Keratinocyte (primary cell): ENCODE results near the gene FAM186B. TPM values are rescaled to one million over a fixed set of nuclear protein-coding genes. Genes with fewer than 3 reads are reported as not detected.

Experiments used
- DNase-seq: peaks from one replicate; pipeline ENCODE4 v3.0.0-alpha.2; 2011; ENCODE audit warnings: low read depth, missing footprints, low spot score
- FAIRE-seq: peaks from 2 replicates; lab custom pipeline; 2011; peaks lifted over from hg19 to GRCh38; lab: Jason Lieb, UNC
- H2AFZ ChIP-seq: 2 replicates; pipeline ENCODE4 v1.6.0; 2012; ENCODE audit warnings: low read length, control low read depth, inconsistent platforms; ENCODE audit not compliant: control insufficient read depth
- H3K27ac ChIP-seq: 2 replicates; pipeline ENCODE4 v1.5.1; 2011; ENCODE audit warnings: low read length; ENCODE audit not compliant: control insufficient read depth, insufficient read depth
- H3K27me3 ChIP-seq: 3 replicates; pipeline ENCODE4 v1.6.0; 2011; ENCODE audit warnings: low read length; ENCODE audit not compliant: control insufficient read depth, insufficient read depth; ENCODE audit errors: extremely low read depth
- H3K36me3 ChIP-seq, 2 experiments: 2 replicates in 1 of 2; 3 replicates in 1 of 2; pipeline ENCODE4 v1.5.1; 2011; ENCODE audit warnings: low read length in 2 of 2, mild to moderate bottlenecking in 1 of 2; ENCODE audit not compliant: control insufficient read depth in 2 of 2, insufficient read depth in 2 of 2; ENCODE audit errors: extremely low read depth in 1 of 2
- H3K4me1 ChIP-seq: 3 replicates; pipeline ENCODE4 v1.5.1; 2011; ENCODE audit warnings: low read length; ENCODE audit not compliant: control insufficient read depth, insufficient read depth; ENCODE audit errors: extremely low read depth
- H3K4me2 ChIP-seq: 3 replicates; pipeline ENCODE4 v1.6.0; 2011; ENCODE audit warnings: low read depth, low read length; ENCODE audit not compliant: control insufficient read depth, insufficient read depth; ENCODE audit errors: extremely low read depth
- H3K4me3 ChIP-seq, 3 experiments: fragments of 200-600 bp in 1 of 3; sonication (generic) in 1 of 3; 2 replicates in 2 of 3; 3 replicates in 1 of 3; pipeline ENCODE4 v1.5.1; 2011 to 2016; ENCODE audit warnings: low read length in 3 of 3, mild to moderate bottlenecking in 3 of 3, control low read depth in 2 of 3, inconsistent platforms in 1 of 3, low read depth in 1 of 3, mixed read lengths in 1 of 3, mixed run types in 1 of 3, moderate library complexity in 1 of 3; ENCODE audit not compliant: control insufficient read depth in 2 of 3, insufficient read depth in 2 of 3; ENCODE audit errors: extremely low read depth in 1 of 3
- H3K79me2 ChIP-seq: 2 replicates; pipeline ENCODE4 v1.6.0; 2012; ENCODE audit warnings: low read length; ENCODE audit not compliant: control insufficient read depth, insufficient read depth
- H3K9ac ChIP-seq: 3 replicates; pipeline ENCODE4 v1.6.0; 2011; ENCODE audit warnings: low read length; ENCODE audit not compliant: control insufficient read depth, insufficient read depth; ENCODE audit errors: extremely low read depth
- H3K9me1 ChIP-seq: 3 replicates; pipeline ENCODE4 v1.6.0; 2011; ENCODE audit warnings: low read length; ENCODE audit not compliant: control insufficient read depth, insufficient read depth; ENCODE audit errors: extremely low read depth
- H3K9me3 ChIP-seq: 2 replicates; pipeline ENCODE4 v1.5.1; 2012; ENCODE audit warnings: low read depth, low read length; ENCODE audit not compliant: control insufficient read depth
- H4K20me1 ChIP-seq: 3 replicates; pipeline ENCODE4 v1.6.0; 2011; ENCODE audit warnings: low read length; ENCODE audit not compliant: control insufficient read depth, insufficient read depth; ENCODE audit errors: extremely low read depth
- EZH2 ChIP-seq: IDR thresholded peaks from one replicate; pipeline ENCODE4 v1.6.1; 2012; ENCODE audit warnings: inconsistent platforms, mild to moderate bottlenecking, low read length, moderate library complexity
- dilution Hi-C: fragments of 300-500 bp; cut with MboI; formaldehyde crosslinking; loops from one replicate; pipeline ENCODE4 v1.7.0; 2020; ENCODE audit warnings: low sequenced_read_pairs; ENCODE audit not compliant: extremely low pct_ligation_motif_present
- polyA plus RNA-seq, 5 experiments: library from polyadenylated mRNA; depleted of rRNA in 3 of 5; stranded (reverse) in 3 of 5; stranded (forward) in 1 of 5; unstranded in 1 of 5; fragments of >200 nt; gene quantifications; 1 replicate in 1 of 5; 2 replicates in 3 of 5; 3 replicates in 1 of 5; pipeline versions ENCODE4 v1.2.1 to v1.2.3, GENCODE V29; 2011 to 2012; ENCODE audit warnings: missing spikeins in 2 of 5, low read depth in 1 of 5, low replicate concordance in 1 of 5
- TF ChIP-seq, protein P1 (sequence below), 3 experiments: IDR thresholded peaks in 1 of 3; conservative IDR thresholded peaks in 1 of 3; optimal IDR thresholded peaks in 1 of 3; 2 replicates in 2 of 3; 3 replicates in 1 of 3; pipeline versions ENCODE3 to v1.5.1; 2011; ENCODE audit warnings: low read length in 3 of 3, mild to moderate bottlenecking in 3 of 3, moderate library complexity in 2 of 3, control low read depth in 1 of 3, inconsistent platforms in 1 of 3; ENCODE audit not compliant: insufficient read depth in 2 of 3; ENCODE audit errors: extremely low read depth in 1 of 3

The FAM186B gene
- polyA plus RNA-seq, 1 donor (not counting 4 experiments of a cell fraction or from before 2014, with no cell fraction given): 0.13 TPM

DNA sequence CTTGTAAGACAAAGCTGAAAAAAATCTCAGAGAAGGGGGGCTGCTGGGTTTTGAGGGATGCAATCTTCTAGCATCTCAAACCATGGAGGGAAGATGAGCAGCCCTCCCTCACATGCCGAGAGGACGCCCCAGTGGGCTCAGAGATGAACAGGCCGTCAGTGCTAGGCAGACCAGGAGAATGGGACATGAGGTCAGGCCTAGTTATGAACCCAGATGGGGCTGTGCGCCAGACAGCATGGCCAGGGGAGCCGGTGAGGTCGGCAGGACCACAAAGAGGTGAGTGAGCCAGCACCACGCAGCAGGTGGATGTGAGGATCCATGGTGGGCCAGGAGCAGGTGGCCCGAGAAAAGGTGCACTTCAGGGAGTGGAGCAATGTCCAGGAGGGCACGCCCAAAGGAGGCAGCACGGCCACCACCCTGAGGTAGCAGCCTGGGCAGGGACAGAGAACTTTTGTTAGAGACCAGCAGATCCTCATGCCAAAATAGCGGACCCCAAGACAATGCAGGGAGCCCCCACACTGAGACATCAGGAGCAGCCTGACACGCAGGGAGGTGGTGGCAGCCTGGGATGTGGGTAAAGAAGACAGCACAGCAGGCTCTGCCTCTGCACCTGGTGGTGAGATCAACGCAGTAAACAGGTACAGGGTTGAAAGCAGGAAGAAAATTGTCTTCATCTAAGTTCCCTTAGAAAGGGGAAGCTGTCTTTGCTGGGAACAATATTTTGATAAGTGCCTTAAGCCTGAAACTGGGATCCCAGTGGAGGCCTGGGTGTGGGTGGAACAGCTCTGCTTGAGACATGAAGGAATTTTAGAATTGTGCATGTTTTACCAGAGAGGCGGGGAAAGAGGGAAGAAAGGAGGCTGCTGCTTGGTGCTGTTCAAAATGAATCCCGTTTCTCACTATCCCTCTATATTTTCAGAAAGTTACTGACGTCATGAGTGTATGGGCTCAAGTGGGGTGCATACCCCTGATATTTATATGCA is 19.7 kb downstream of the FAM186B start:
- dilution Hi-C loops: no loop called here
- no peak for DNase-seq

GRCh38 chr12:49584591-49584990 is 20.8 kb downstream of the FAM186B start:
- no peak overlapping the region for H3K9ac ChIP-seq
- no peak overlapping the region for H3K4me3 ChIP-seq
- H3K9me3 ChIP-seq: no peaks in the 10 kb centered on the region
- H2AFZ ChIP-seq: no peak overlapping the region
- H3K27me3 ChIP-seq: no peaks in the 10 kb centered on the region
- H3K4me2 ChIP-seq: no peak overlapping the region
- DNase-seq: no peak
- no peak for FAIRE-seq
- TF ChIP-seq, protein P1, sequence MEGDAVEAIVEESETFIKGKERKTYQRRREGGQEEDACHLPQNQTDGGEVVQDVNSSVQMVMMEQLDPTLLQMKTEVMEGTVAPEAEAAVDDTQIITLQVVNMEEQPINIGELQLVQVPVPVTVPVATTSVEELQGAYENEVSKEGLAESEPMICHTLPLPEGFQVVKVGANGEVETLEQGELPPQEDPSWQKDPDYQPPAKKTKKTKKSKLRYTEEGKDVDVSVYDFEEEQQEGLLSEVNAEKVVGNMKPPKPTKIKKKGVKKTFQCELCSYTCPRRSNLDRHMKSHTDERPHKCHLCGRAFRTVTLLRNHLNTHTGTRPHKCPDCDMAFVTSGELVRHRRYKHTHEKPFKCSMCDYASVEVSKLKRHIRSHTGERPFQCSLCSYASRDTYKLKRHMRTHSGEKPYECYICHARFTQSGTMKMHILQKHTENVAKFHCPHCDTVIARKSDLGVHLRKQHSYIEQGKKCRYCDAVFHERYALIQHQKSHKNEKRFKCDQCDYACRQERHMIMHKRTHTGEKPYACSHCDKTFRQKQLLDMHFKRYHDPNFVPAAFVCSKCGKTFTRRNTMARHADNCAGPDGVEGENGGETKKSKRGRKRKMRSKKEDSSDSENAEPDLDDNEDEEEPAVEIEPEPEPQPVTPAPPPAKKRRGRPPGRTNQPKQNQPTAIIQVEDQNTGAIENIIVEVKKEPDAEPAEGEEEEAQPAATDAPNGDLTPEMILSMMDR (optimal IDR thresholded peaks at IDR 0.05 in 1 of 3, IDR thresholded peaks at IDR 0.05 in 1 of 3, conservative IDR thresholded peaks at IDR 0.05 in 1 of 3; ENCODE audit: extremely low read depth in 1 of 3, insufficient read depth in 2 of 3, low read length in 3 of 3): no peak
- no peak for TF ChIP-seq EZH2
- H3K27ac ChIP-seq: no peak overlapping the region
- H3K79me2 ChIP-seq: no peaks in the 10 kb centered on the region
- H3K36me3 ChIP-seq: peaks cover 0 to 13% of the 10 kb centered on the region in 2 experiments
- H3K9me1 ChIP-seq: no peaks in the 10 kb centered on the region
- H4K20me1 ChIP-seq: no peaks in the 10 kb centered on the region
- peaks cover 7% of the 10 kb centered on the region for H3K4me1 ChIP-seq
- dilution Hi-C loops: no loop called here

More for the DNA sequence above, 19.7 kb downstream of the FAM186B start:
- TF ChIP-seq, protein P1 (optimal IDR thresholded peaks at IDR 0.05 in 1 of 3, IDR thresholded peaks at IDR 0.05 in 1 of 3, conservative IDR thresholded peaks at IDR 0.05 in 1 of 3; ENCODE audit: extremely low read depth in 1 of 3, insufficient read depth in 2 of 3, low read length in 3 of 3): no peak
- no peak for TF ChIP-seq EZH2
- Histone ChIP-seq H3K4me3 (no peak overlapping the region), H3K9me3 (no peaks in the 10 kb centered on the region), H3K4me2 (no peak overlapping the region), H3K79me2 (no peaks in the 10 kb centered on the region), H3K9ac (no peak overlapping the region), H4K20me1 (no peaks in the 10 kb centered on the region), H3K36me3 (peaks cover 0 to 13% of the 10 kb centered on the region in 2 experiments), H3K27me3 (no peaks in the 10 kb centered on the region), H3K9me1 (no peaks in the 10 kb centered on the region), H3K4me1 (peaks cover 7% of the 10 kb centered on the region), H2AFZ (no peak overlapping the region), H3K27ac (no peak overlapping the region)
- no peak for FAIRE-seq
